ENCODE measurements around the gene OPCML.

GRCh38 chr11:132539590-132540368 is 992.5 kb downstream of the OPCML start:
- TF ChIP-seq, protein P1, sequence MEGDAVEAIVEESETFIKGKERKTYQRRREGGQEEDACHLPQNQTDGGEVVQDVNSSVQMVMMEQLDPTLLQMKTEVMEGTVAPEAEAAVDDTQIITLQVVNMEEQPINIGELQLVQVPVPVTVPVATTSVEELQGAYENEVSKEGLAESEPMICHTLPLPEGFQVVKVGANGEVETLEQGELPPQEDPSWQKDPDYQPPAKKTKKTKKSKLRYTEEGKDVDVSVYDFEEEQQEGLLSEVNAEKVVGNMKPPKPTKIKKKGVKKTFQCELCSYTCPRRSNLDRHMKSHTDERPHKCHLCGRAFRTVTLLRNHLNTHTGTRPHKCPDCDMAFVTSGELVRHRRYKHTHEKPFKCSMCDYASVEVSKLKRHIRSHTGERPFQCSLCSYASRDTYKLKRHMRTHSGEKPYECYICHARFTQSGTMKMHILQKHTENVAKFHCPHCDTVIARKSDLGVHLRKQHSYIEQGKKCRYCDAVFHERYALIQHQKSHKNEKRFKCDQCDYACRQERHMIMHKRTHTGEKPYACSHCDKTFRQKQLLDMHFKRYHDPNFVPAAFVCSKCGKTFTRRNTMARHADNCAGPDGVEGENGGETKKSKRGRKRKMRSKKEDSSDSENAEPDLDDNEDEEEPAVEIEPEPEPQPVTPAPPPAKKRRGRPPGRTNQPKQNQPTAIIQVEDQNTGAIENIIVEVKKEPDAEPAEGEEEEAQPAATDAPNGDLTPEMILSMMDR (IDR thresholded peaks at IDR 0.05; ENCODE audit: insufficient read depth, low read length, poor library complexity, severe bottlenecking), result no peak
- TF ChIP-seq EZH2phosphoT487 (conservative IDR thresholded peaks at IDR 0.05; ENCODE audit: low read length), result no peak
